Measurements from ENCODE around the gene SPSB1.

- TF ChIP-seq POLR2AphosphoS5 (IDR thresholded peaks at IDR 0.05) (no peak), POLR2A (IDR thresholded peaks at IDR 0.05) (no peak)
These were observed 13.4 kb upstream of the SPSB1 start for GRCh38 chr1:9279172-9279840.

All from prostate gland (tissue), 1 donor.